ENCODE data around the gene KCTD7.
A peak's percentile ranks its signal among the peaks of the same experiment; 100 is the strongest.
"Not testable (repeated sequence)": the region's sequence is repeated elsewhere in the genome, so short reads cannot be mapped to it uniquely, and the experiment has no call there.

Gene KCTD7

GRCh38 chr7:66679633-66680244 is 51.1 kb downstream of the KCTD7 start:
- Histone ChIP-seq H3K27ac (no peak overlapping the region), H3K27me3 (ENCODE audit: insufficient read depth, low read depth, severe bottlenecking) (no peaks in the 10 kb centered on the region), H3K9me3 (ENCODE audit: severe bottlenecking) (no peaks in the 10 kb centered on the region), H3K36me3 (no peaks in the 10 kb centered on the region), H3K4me3 (ENCODE audit: low read depth, low read length) (no peak overlapping the region)
- no peak for DNase-seq
- TF ChIP-seq CTCF (IDR thresholded peaks at IDR 0.05; ENCODE audit: low read depth, low read length), result no peak

- peak; percentile 96 for DNase-seq
- H3K9me3 ChIP-seq (ENCODE audit: severe bottlenecking), result no peaks in the 10 kb centered on the region
- H3K4me3 ChIP-seq (ENCODE audit: low read depth, low read length), result peak overlapping the region; percentile 79
- no peaks in the 10 kb centered on the region; the same call in 1 of the 2 replicates for H3K36me3 ChIP-seq
- TF ChIP-seq CTCF (IDR thresholded peaks at IDR 0.05; ENCODE audit: low read depth, low read length), result no peak
- H3K27me3 ChIP-seq (ENCODE audit: insufficient read depth, low read depth, severe bottlenecking), result no peaks in the 10 kb centered on the region
- peak overlapping the region; percentile 94 for H3K27ac ChIP-seq
Observed at GRCh38 chr7:66681491-66682349, 53.0 kb downstream of the KCTD7 start.

- DNase-seq, result no peak
Observed at GRCh38 chr7:66682350-66683093, 53.8 kb downstream of the KCTD7 start.

GRCh38 chr7:66683094-66683769 is 54.6 kb downstream of the KCTD7 start:
- not testable (repeated sequence) for H3K27me3 ChIP-seq (ENCODE audit: insufficient read depth, low read depth, severe bottlenecking); DNase-seq; H3K36me3 ChIP-seq; H3K27ac ChIP-seq; H3K9me3 ChIP-seq (ENCODE audit: severe bottlenecking)
- H3K4me3 ChIP-seq (ENCODE audit: low read depth, low read length), result peak overlapping the region; percentile 79

More at GRCh38 chr7:66682350-66683093, 53.8 kb downstream of the KCTD7 start:
- peak overlapping the region; percentile 79 for H3K4me3 ChIP-seq (ENCODE audit: low read depth, low read length)
- peak overlapping the region; percentile 94 for H3K27ac ChIP-seq
- H3K36me3 ChIP-seq, result no peaks in the 10 kb centered on the region; the same call in 1 of the 2 replicates
- no peak for TF ChIP-seq CTCF (IDR thresholded peaks at IDR 0.05; ENCODE audit: low read depth, low read length)
- no peaks in the 10 kb centered on the region for H3K27me3 ChIP-seq (ENCODE audit: insufficient read depth, low read depth, severe bottlenecking)
- no peaks in the 10 kb centered on the region for H3K9me3 ChIP-seq (ENCODE audit: severe bottlenecking)

- H3K9me3 ChIP-seq (ENCODE audit: severe bottlenecking), result no peaks in the 10 kb centered on the region
- no peak for DNase-seq
- no peak for TF ChIP-seq CTCF (IDR thresholded peaks at IDR 0.05; ENCODE audit: low read depth, low read length)
- H3K4me3 ChIP-seq (ENCODE audit: low read depth, low read length), result no peak overlapping the region
- H3K27me3 ChIP-seq (ENCODE audit: insufficient read depth, low read depth, severe bottlenecking), result no peaks in the 10 kb centered on the region
- H3K36me3 ChIP-seq, result no peaks in the 10 kb centered on the region; the same call in 1 of the 2 replicates
- H3K27ac ChIP-seq, result no peak overlapping the region
Observed at GRCh38 chr7:66683770-66684123, 55.1 kb downstream of the KCTD7 start.

- H3K4me3 ChIP-seq (ENCODE audit: low read depth, low read length); H3K27me3 ChIP-seq (ENCODE audit: insufficient read depth, low read depth, severe bottlenecking); DNase-seq; H3K27ac ChIP-seq; H3K9me3 ChIP-seq (ENCODE audit: severe bottlenecking); H3K36me3 ChIP-seq: not testable (repeated sequence)
Observed at GRCh38 chr7:66685663-66686062, 57.0 kb downstream of the KCTD7 start.
